NCI-H748 (cell line): Measurements from ENCODE around the gene RRP1.
"Not testable (repeated sequence)": the region's sequence is repeated elsewhere in the genome, so short reads cannot be mapped to it uniquely, and the experiment has no call there.

ENCODE experiments used
- DNase-seq: peaks from one replicate; lab custom pipeline; 2025; ENCODE audit not compliant: unreplicated experiment; lab: John Stamatoyannopoulos, UW

Gene RRP1

DNA sequence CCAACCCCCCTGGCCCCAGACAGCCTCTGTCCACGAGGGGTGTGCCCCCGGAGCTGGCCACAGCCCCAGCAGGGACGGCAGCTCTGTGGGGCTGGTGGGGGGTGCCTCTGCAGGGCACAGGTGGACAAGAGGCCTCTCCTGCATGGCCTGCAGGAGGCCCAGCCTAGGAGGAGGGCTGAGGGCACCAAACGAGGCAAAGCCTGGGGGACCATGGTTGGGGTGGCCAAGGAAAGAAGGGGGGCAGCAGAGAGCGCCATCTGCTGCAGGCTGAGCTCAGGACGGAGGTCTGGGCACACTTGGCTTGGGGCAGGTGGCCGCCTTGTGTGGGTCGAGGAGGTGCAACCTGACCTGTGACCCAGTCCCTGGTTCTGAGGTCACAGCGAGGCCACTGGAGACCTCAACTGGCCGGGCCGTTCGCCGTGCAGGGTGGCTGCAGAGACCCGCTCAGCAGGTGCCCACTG is 27.3 kb downstream of the RRP1 start:
- no peak for DNase-seq

DNA sequence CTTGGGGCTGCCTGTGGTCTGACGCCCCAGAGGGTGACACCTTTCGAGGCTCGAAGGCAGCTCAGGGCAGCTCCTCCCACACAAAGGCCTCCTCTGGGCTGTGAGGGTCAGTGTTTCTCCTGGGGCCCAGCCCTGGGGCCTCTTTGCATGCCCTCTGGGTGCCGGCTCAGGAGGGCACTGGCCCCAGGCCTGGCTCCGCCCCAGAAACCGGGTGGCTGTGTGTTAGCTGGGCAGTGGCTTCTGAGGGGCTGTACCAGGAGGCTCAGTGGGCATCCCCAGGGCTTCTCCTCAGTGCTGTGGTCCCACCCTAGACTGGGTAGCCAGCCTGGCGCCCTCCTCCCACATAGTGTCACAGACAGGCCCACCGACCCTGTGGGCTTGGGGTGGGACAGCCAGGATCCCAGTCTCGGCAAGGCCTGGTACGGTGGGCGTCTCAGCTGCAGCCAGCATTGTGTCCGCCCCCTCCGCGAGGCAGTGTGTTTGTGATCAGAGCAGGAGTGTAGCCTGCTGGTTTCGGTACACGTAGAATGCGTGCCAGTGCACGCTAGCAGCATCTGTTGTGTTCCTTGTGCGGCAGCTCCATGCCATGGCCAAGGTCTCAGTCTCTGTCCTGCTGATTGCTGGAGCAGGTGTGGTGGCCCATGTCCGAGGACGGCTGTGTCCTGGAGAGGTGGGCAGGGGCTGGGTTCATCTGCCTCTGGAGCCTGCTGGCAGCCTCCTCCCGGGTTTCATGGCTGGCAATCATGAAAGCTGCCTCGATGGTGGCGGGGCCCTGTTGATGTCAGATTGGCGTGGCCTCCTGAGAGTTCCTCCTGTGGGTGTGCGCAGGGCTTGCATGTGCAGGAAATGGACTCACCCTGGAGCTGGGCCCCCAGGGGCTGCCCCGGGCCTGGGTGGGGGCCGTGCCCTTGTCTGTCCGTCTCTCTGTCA is 28.0 kb downstream of the RRP1 start:
- DNase-seq: no peak

DNA sequence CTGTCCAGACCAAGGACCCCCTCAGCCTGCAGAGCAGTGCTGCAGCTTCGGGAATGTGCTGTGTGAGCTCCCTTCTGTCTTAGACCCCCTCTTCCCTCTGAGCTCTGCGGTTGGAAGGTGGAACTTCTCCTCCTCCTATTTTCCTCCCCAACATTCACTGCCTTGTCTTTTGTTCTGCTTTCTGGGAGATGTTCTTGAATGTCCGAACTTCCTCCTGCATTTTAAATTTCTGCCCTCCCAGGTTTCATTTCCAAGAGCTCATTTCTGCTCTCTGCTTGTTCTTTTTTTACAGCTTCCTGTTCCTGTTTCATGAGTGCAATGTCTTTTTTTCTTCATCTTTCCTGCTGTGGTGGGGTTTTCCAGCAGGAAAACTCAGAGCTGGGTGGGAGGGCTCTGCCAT is 29.3 kb downstream of the RRP1 start:
- DNase-seq: no peak

DNA sequence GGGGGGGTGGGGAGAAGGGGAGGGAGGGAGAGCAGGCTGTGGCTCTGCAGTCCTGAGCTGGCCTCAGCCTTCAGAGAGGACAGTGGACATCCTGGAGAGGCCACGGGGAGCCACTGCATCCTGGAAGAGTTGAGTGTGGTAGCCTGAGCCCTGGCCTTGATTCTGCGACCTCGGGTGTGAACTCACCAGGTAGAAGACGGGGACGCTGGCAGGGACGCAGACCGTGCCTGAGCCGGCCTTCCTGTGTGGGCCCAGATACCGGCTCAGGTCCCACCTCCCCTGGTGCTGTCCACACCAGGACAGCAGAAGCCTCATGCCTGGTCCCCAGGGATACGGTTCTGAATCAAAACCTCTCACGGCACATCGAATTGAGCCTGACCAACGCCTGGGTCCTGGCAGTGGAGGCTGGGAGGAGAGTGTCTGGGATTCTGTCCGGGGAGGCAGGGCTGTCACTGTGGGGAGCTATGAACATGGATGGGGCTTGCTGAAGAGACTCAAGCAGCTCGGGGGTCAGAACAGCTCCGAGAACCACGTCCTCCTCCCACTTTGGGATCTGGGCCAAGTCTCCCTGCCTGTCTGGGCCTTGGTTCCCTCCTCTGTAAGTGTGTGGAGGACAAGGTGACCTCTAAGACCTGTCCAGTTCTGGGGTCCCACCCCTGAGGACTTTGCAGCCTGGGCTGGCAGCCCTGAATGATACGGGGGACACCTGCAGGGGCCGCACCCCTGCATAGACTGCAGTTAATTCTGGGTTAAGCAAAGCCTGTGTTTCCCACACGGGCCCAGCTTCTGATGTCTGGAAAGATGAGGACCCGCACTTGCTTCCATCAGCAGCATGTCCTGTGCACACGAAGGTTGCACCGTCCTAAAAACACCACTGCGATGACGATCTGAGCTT is 30.4 kb downstream of the RRP1 start:
- DNase-seq: no peak

DNA sequence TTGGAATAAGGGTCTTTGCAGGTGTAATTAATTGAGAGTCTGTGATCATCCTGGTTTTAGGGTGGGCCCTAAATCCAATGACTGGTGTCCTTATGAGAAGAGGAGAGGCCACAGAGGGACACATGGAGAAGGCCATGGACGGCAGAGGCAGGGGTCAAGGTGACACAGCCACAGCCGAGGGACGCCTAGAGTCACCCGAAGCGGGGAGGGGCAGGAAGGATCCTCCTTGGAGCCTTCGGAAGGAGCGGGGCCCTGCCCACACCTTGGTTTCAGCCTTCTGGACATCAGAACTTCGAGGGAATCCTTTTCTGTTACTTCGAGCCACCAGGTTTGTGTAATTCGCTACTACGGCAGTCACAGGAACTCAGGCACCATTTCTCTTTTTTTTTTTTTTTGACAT is 31.1 kb downstream of the RRP1 start:
- no peak for DNase-seq

DNA sequence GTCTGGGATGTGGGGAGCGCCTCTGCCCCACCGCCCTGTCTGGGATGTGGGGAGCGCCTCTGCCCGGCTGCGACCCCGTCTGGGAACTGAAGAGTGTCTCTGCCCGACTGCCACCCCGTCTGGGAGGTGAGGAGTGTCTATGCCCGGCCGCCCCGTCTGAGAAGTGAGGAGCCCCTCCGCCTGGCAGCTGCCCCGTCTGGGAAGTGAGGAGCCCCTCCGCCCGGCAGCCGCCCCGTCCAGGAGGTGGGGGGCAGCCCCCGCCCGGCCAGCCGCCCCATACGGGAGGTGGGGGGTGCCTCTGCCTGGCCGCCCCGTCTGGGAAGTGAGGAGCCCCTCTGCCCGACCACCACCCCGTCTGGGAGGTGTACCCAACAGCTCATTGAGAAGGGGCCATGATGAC is 32.8 kb downstream of the RRP1 start:
- not testable (repeated sequence) for DNase-seq

DNA sequence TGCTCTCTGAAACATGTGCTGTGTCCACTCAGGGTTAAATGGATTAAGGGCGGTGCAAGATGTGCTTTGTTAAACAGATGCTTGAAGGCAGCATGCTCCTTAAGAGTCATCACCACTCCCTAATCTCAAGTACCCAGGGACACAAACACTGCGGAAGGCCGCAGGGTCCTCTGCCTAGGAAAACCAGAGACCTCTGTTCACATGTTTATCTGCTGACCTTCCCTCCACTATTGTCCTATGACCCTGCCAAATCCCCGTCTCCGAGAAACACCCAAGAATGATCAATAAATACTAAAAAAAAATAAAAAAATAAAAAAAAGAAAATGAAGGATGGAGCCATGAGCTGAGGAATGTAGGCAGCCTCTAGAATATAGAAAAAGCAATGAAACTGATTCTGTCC is 33.4 kb downstream of the RRP1 start:
- DNase-seq: not testable (repeated sequence)

DNA sequence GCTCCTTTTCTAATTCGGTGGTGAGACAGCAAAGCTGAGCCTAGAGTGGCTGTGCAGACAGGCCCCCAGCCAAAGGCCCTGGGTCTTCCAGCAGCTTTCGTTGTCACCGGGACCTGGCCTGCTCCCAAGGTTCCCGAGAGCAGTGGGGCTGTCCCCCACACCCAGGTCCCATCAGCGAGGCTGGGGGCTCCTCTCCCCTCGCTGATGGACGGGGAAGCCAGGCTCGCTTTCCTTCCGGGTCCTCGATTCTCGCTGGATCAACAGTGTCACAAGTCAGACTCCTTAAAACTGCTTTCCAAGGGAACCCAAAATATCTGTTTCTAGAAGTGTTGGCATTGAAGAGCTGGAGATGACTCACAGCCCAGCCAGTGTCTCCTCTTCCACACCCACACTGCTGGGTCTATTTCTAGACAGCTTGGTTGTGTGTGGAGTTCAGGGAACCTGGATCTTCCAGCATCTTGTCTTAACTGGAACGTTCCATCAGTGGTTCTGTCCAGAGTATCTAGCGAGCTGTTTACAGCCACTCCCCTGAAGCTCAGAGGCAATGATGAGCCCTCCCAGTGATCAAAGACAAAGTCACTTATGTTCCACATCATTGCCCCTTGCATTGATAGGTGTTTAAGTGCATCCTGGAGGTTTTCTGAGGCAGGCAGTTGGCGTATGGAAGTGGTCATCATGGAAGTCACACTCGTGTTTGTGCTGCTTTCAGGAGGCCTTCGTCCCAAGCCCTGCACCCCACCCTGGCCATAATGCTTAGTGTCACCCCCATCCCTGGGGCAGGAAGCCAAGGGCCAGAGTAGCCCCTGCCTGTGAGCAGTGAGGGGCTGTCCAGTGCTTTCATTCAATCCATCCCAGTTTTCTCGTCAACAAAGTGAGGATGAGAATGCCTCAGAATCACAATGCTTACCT is 35.2 kb downstream of the RRP1 start:
- no peak for DNase-seq

DNA sequence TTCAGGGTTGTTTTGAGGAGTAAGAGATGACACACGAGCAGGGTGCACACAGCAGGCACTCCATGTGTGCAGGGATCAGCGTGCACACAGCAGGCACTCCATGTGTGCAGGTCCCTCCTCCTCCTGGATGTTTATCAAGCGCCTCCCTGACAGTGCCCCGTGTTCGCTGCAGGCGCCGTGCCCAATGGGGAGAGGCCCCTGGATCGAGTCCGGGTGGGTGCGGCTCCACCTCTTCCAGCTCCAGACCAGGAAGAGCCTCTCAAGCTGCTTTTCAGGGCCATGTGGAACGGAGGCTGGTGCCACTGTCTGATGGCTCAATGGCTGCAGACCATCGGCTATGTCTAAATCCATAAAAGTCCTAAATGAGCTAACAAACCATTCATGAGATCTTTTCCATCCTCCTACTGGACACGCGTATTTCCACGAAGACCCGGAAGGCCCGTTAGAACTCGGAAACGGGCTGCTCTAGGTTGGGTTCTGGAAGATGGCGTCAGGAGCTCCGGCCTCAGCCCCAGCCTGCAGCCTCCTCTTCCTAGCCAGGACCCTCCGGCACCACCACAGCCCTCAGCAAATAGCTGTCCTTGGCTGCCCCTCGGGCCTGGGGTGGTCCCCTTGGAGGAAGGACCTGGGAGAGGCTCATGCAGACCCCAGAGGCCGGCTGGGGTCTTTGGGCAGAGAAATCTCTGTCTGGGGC is 36.0 kb downstream of the RRP1 start:
- no peak for DNase-seq

DNA sequence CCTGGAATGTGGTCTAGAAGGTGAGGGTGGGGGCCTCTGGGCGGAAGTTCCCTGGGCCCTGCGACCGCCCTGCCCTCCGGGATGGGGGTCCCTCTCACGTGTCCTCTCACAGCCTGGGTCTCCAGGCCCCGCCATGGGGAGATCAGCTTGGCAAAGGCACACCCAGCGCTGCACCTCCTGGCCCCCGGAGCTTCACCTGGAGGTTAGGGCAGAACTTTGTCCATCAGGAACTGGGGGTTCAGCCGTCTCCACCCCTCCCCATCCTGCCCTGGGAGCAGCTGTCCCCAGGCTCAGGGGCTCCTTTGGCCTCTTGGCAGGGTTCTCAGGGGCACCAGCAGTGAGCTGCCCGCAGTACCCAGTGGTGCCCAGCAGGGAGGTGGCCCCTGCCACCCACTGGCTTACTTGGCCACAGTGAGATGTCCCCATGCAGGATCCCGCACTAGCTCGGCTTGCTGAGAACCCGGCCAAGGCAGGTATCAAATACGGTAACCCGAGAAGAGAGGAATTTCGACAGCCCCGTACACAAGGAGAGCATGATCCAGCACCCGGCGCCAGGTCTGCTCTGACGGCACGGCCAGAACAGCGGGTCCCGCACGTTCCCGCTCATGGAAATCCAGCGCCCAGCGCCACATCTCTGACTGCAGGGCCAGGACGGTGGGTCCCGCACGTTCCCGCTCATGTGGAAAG is 36.7 kb downstream of the RRP1 start:
- DNase-seq: peak; percentile 51

DNA sequence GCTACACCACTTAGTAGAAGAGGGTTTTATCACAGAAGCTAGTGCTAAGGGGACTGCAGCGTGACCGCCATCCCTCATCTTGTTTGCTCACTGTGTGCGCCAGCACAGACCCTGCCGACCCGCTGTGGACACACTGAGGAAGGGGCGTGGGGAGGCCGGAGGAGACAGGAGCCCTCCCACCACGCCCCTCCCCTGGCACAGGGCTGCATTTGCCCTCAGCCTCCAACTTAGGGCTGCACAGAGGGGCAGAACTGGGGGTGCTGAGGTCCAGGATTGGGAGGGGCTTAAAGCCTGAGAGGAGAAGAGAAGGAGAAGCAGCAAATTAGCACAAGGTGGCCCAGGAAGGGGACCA is 37.2 kb downstream of the RRP1 start:
- DNase-seq: peak; percentile 47

DNA sequence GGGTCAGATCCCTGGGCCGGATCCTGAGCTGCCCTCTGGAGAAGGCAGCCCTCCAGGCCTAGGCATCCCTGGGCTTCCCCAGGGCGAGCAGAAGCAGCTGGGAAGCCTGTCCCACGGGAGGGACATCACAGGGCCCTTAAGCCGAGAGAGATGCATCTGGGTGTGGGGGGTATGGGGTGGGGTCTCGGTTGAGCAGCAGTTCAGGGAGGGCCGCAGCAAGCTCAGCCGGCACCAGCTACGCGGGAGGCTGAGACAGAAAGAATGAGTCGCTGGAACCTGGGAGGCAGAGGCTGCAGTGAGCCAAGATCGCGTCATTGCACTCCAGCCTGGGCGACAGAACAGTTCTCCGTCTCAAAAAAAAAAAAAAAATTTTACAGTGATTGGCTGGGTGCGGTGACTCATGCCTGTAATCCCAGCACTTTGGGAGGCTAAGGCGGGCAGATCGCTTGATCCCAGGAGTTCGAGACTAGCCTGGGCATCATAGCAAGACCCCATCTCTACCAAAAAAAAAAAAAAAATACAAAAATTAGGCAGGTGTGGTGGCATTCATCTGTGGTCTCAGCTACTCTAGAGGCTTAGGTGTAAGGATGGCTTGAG is 37.7 kb downstream of the RRP1 start:
- no peak for DNase-seq

DNA sequence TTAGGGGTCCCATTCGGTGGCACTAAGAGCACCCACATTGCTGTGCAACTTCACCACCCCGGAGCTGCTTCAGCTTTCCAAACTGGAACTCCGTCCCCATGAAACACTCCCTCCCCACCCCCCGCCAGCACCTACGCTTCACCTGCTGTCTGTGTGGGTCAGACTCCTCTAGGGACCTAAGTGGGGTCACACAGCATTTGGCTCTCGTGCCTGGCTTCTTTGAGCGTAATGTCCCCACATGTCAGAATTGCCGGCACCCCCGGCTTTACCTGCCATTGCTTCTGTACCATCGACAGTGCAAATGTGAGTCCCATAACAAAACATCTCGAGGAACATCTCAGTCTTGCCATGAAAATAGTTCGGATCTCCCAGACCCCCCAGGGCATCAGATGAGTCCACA is 39.8 kb downstream of the RRP1 start:
- DNase-seq: no peak

DNA sequence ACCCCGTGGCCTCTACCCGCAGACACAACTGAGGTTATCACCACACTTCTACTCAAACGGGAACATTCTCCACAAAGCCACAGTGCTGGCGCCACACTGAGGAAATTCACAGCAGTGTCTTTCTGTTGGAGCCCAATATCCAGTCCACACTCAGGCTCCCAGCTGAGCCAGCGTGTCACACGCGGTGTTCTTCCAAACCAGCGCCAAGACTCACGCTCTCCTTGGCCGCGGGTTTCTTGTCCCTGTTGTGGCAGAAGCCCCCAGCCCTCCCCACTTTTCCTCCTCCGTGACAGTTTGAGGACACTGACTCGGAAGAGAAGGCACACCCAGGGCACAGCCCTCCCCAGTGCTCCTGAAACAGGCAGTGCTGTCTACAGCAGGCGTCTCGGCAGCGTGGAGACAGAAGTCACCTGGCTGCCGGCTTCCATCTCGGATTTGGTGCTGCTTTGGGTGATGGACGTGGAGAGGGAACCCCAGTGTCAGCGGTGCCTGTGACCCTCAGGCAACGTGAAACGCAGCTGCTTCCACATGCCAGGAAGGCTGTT is 40.3 kb downstream of the RRP1 start:
- peak; percentile 16 for DNase-seq

DNA sequence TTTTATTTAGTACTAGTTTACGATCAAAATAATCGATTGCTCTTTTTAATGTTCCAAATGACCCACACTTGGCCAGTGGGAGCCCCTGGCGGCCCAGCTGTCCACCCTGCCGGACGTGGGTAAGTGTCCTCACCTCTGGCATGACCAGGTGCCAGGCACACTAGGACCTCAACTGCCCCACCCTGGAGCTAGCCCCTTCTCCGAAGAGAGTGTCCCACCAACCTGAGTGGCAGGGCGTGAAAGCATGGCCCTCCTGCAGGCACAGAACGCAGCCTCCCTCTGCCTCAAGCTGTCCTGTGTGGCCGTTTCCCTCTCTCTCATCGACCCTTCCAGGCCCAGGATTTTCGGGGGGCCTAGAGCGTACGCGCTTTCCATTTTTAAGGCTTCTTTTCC is 42.8 kb downstream of the RRP1 start:
- DNase-seq: no peak

DNA sequence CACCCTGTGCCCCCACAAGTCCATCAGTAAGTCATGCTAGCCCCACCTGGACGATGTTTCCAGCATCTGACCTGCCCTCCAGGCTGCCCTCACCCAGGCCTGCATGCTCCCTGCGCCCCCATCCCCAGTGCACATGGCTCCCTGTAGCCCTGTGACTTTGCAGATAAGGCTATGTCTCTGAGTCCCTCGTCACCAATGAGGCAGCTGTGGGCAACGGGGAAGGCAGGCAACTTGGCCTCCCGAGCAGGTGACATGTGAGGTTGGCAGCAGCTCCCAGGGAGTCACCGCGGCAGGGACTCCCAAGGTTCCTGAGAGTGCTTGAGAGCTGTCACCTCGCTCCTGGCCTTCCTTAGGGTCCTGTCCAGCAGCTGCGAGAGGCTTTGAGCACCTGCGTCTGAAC is 43.3 kb downstream of the RRP1 start:
- no peak for DNase-seq

DNA sequence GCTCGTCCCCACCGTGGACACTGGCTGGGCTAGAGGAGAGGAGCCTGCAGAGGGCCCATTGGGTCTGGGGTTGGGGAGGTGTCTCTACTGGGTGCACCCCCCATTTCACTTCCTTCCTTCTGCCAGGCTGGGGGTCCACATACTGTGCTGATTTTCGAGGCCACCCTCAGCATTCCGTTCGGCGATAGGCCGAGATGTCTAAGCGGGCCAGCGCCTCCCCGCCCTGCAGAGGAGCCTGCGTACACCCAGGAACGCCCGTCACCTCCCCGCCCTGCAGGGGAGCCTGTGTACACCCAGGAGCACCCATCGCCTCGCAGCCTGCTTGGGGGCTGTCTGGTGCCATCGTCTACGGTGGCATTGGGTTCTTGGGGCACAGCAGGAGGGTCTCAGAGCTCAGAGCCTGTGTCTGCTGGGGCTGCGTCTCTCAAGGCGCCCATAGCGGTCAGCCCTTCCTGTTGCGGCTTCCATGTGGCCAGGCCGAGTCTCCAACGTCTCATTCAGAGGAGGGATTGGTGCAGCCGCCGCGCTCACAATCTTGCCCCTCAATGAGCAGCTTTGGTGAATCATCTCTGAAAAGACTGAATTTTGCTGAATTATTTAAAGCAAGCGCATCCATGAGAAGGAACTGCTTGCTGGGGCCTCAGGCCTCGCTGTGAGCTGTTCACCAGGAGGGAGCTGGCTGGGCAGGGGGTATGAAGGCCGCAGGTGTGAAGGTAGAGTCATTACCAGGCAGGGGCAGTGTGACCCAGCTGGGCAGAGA is 44.9 kb downstream of the RRP1 start:
- no peak for DNase-seq

DNA sequence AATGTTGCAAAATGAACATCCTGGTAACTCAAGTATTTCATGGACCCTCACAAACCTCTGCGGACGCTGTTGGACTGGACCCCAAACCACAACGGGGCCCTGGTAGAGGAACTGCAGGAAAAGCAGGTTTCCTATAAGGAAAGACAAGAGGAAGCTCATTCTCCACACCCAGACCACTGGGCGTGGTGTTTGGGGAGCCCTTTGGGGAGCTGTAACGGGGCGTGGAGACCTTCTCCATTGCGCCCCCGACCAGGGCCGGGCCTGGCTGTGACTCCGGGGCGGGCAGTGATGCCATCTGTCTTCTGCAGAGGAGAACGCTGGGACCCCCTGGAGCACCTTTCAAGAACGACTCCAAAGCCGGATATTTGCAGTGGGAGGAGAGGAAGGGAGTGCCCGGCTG is 45.7 kb downstream of the RRP1 start:
- DNase-seq: no peak
